NOMO-1 treated with DMSO at 0.1 percent for 48 hours (cell line): Measurements from ENCODE around the gene ESPL1.

Experiments
- DNase-seq: peaks from one replicate; lab custom pipeline; 2025; ENCODE audit not compliant: unreplicated experiment; lab: John Stamatoyannopoulos, UW

The ESPL1 gene

GRCh38 chr12:53255996-53256395, 12.1 kb upstream of the ESPL1 start:
- DNase-seq = peak; percentile 97

- DNase-seq = no peak
Measured at GRCh38 chr12:53258541-53259539, 9.3 kb upstream of the ESPL1 start.

- no peak for DNase-seq
Measured at GRCh38 chr12:53259891-53260290, 8.2 kb upstream of the ESPL1 start.

GRCh38 chr12:53265783-53266182, 2.3 kb upstream of the ESPL1 start:
- DNase-seq = no peak

GRCh38 chr12:53267306-53267998, 647 bp upstream of the ESPL1 start:
- peak; percentile 60 for DNase-seq

GRCh38 chr12:53268630-53269562, 797 bp downstream of the ESPL1 start:
- DNase-seq = no peak

- DNase-seq = no peak
Measured at GRCh38 chr12:53274445-53274844, 6.3 kb downstream of the ESPL1 start.

GRCh38 chr12:53276511-53276910, 8.4 kb downstream of the ESPL1 start:
- DNase-seq = no peak

GRCh38 chr12:53277981-53278380, 9.9 kb downstream of the ESPL1 start:
- DNase-seq = no peak

GRCh38 chr12:53279283-53279869, 11.3 kb downstream of the ESPL1 start:
- no peak for DNase-seq

GRCh38 chr12:53279888-53280498, 11.9 kb downstream of the ESPL1 start:
- no peak for DNase-seq

- DNase-seq = no peak
Measured at GRCh38 chr12:53286448-53286847, 18.3 kb downstream of the ESPL1 start.

- DNase-seq = peak; percentile 34
Measured at GRCh38 chr12:53287741-53288216, 19.7 kb downstream of the ESPL1 start.

GRCh38 chr12:53288322-53288721, 20.2 kb downstream of the ESPL1 start:
- no peak for DNase-seq

- no peak for DNase-seq
Measured at GRCh38 chr12:53289891-53290290, 21.8 kb downstream of the ESPL1 start.

GRCh38 chr12:53290661-53291060, 22.6 kb downstream of the ESPL1 start:
- no peak for DNase-seq

GRCh38 chr12:53292426-53292825, 24.3 kb downstream of the ESPL1 start:
- no peak for DNase-seq

- peak; percentile 86 for DNase-seq
Measured at GRCh38 chr12:53295070-53295890, 27.2 kb downstream of the ESPL1 start, which contains the start of gene PFDN5. PFDN5 (plus strand) TSS chr12:53295542; CDS start chr12:53295568, 26 bp downstream.

GRCh38 chr12:53295891-53296219, 27.8 kb downstream of the ESPL1 start:
- no peak for DNase-seq
